ENCODE data around the gene BCL2L11.

BCL2L11 gene

GRCh38 chr2:111162718-111163331 is 42.1 kb downstream of the BCL2L11 start:
- peak; percentile 17 for DNase-seq (ENCODE audit: low read depth, low spot score)

GRCh38 chr2:111164078-111164477 is 43.4 kb downstream of the BCL2L11 start:
- DNase-seq (ENCODE audit: low read depth, low spot score) = no peak
- no peak overlapping the region for H3K4me3 ChIP-seq (ENCODE audit: low read length)

More at GRCh38 chr2:111162718-111163331, 42.1 kb downstream of the BCL2L11 start:
- H3K4me3 ChIP-seq (ENCODE audit: low read length) = no peak overlapping the region

GRCh38 chr2:111165084-111165483 is 44.4 kb downstream of the BCL2L11 start:
- no peak for DNase-seq (ENCODE audit: low read depth, low spot score)
- no peak overlapping the region for H3K4me3 ChIP-seq (ENCODE audit: low read length)

- no peak for DNase-seq (ENCODE audit: low read depth, low spot score)
- H3K4me3 ChIP-seq (ENCODE audit: low read length) = no peak overlapping the region
Observed at GRCh38 chr2:111166115-111166514, 45.4 kb downstream of the BCL2L11 start.

GRCh38 chr2:111167076-111167862 is 46.6 kb downstream of the BCL2L11 start:
- no peak for DNase-seq (ENCODE audit: low read depth, low spot score)
- no peak overlapping the region for H3K4me3 ChIP-seq (ENCODE audit: low read length)

- DNase-seq (ENCODE audit: low read depth, low spot score) = no peak
- H3K4me3 ChIP-seq (ENCODE audit: low read length) = no peak overlapping the region
Observed at GRCh38 chr2:111167863-111168162, 47.1 kb downstream of the BCL2L11 start.

- H3K4me3 ChIP-seq (ENCODE audit: low read length) = no peak overlapping the region
- DNase-seq (ENCODE audit: low read depth, low spot score) = peak; percentile 81
Observed at GRCh38 chr2:111168528-111169239, 48.0 kb downstream of the BCL2L11 start.

- no peak for DNase-seq (ENCODE audit: low read depth, low spot score)
- no peak overlapping the region for H3K4me3 ChIP-seq (ENCODE audit: low read length)
Observed at GRCh38 chr2:111169268-111169667, 48.6 kb downstream of the BCL2L11 start.

- no peak overlapping the region for H3K4me3 ChIP-seq (ENCODE audit: low read length)
- no peak for DNase-seq (ENCODE audit: low read depth, low spot score)
Observed at GRCh38 chr2:111169924-111170323, 49.2 kb downstream of the BCL2L11 start.

- H3K4me3 ChIP-seq (ENCODE audit: low read length) = no peak overlapping the region
Observed at GRCh38 chr2:111171337-111171930, 50.7 kb downstream of the BCL2L11 start.

GRCh38 chr2:111172666-111173065 is 52.0 kb downstream of the BCL2L11 start:
- DNase-seq (ENCODE audit: low read depth, low spot score) = no peak
- no peak overlapping the region for H3K4me3 ChIP-seq (ENCODE audit: low read length)

More at GRCh38 chr2:111171337-111171930, 50.7 kb downstream of the BCL2L11 start:
- DNase-seq (ENCODE audit: low read depth, low spot score) = no peak

- H3K4me3 ChIP-seq (ENCODE audit: low read length) = no peak overlapping the region
- no peak for DNase-seq (ENCODE audit: low read depth, low spot score)
Observed at GRCh38 chr2:111173338-111173737, 52.6 kb downstream of the BCL2L11 start.

GRCh38 chr2:111173856-111174255 is 53.1 kb downstream of the BCL2L11 start:
- no peak overlapping the region for H3K4me3 ChIP-seq (ENCODE audit: low read length)
- no peak for DNase-seq (ENCODE audit: low read depth, low spot score)

GRCh38 chr2:111175615-111176014 is 54.9 kb downstream of the BCL2L11 start:
- DNase-seq (ENCODE audit: low read depth, low spot score) = no peak
- H3K4me3 ChIP-seq (ENCODE audit: low read length) = no peak overlapping the region

- no peak overlapping the region for H3K4me3 ChIP-seq (ENCODE audit: low read length)
- no peak for DNase-seq (ENCODE audit: low read depth, low spot score)
Observed at GRCh38 chr2:111176388-111176787, 55.7 kb downstream of the BCL2L11 start.

- no peak for DNase-seq (ENCODE audit: low read depth, low spot score)
- H3K4me3 ChIP-seq (ENCODE audit: low read length) = no peak overlapping the region
Observed at GRCh38 chr2:111176867-111177266, 56.2 kb downstream of the BCL2L11 start.

- no peak for DNase-seq (ENCODE audit: low read depth, low spot score)
- H3K4me3 ChIP-seq (ENCODE audit: low read length) = no peak overlapping the region
Observed at GRCh38 chr2:111178296-111178695, 57.6 kb downstream of the BCL2L11 start.

GRCh38 chr2:111178730-111179405 is 58.2 kb downstream of the BCL2L11 start:
- H3K4me3 ChIP-seq (ENCODE audit: low read length) = no peak overlapping the region
- no peak for DNase-seq (ENCODE audit: low read depth, low spot score)

- no peak for DNase-seq (ENCODE audit: low read depth, low spot score)
- no peak overlapping the region for H3K4me3 ChIP-seq (ENCODE audit: low read length)
Observed at GRCh38 chr2:111182121-111182520, 61.4 kb downstream of the BCL2L11 start.

Measured in Jurkat, Clone E6-1 (cell line).